Coronary artery (tissue), 2 donors: ENCODE data around the gene NEMF.
"Not testable (repeated sequence)": the region's sequence is repeated elsewhere in the genome, so short reads cannot be mapped to it uniquely, and the experiment has no call there.

Experiments
- DNase-seq: peaks from one replicate; pipeline ENCODE4 v3.0.0-alpha.2; 2017; ENCODE audit warnings: low spot score
- H3K27ac ChIP-seq, 2 donors: fragments of 200-600 bp; sonication (generic); one replicate each; pipeline ENCODE4 v1.5.1; 2016 to 2019
- H3K4me3 ChIP-seq: fragments of 200-600 bp; sonication (generic); 2 replicates; pipeline ENCODE4 v1.5.1; 2016; ENCODE audit warnings: mild to moderate bottlenecking, moderate library complexity
- TF ChIP-seq, protein P1 (sequence below): fragments of 200-600 bp; sonication (generic); IDR thresholded peaks from one replicate; pipeline ENCODE4 v1.5.1; 2019; ENCODE audit warnings: antibody characterized with exemption

NEMF gene

DNA sequence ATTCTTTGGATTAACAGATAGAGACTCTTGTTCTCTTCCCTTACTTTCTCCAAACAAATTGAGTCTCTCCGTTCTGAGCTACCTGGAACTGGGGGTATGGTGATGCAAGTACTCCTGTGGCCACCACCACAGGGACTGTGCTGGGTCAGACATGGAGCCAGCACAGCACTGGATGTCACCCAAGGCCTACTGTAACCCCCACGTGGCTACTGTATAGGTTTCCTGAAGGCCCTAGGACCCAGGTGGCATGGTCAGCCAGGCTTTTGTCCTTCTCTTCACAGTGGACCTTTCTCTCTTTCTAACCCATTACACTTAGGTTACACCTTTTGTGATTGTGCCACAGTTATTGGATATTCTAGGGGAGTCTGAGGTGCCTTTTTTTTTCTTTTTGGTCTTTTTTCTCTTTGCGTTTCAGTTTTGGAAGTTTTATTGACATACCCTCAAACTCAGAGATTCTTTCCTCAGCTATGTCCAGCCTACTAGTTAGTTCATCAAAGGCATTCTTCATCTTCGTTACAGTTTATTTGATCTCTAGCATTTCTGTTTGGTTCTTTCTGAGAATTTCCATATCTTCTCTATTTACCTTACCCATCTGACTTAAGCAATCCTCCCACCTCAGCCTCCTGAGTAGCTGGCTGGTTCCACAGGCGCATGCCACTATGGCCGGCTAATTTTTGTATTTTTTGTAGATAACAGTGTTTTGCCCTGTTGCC lies 90.6 kb downstream of the NEMF start:
- H3K4me3 ChIP-seq, result no peak overlapping the region
- TF ChIP-seq, protein P1, sequence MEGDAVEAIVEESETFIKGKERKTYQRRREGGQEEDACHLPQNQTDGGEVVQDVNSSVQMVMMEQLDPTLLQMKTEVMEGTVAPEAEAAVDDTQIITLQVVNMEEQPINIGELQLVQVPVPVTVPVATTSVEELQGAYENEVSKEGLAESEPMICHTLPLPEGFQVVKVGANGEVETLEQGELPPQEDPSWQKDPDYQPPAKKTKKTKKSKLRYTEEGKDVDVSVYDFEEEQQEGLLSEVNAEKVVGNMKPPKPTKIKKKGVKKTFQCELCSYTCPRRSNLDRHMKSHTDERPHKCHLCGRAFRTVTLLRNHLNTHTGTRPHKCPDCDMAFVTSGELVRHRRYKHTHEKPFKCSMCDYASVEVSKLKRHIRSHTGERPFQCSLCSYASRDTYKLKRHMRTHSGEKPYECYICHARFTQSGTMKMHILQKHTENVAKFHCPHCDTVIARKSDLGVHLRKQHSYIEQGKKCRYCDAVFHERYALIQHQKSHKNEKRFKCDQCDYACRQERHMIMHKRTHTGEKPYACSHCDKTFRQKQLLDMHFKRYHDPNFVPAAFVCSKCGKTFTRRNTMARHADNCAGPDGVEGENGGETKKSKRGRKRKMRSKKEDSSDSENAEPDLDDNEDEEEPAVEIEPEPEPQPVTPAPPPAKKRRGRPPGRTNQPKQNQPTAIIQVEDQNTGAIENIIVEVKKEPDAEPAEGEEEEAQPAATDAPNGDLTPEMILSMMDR, result no peak
- no peak for DNase-seq
- H3K27ac ChIP-seq, result no peak overlapping the region

- TF ChIP-seq, protein P1, result no peak
- Histone ChIP-seq H3K27ac (no peak overlapping the region), H3K4me3 (no peak overlapping the region)
- DNase-seq, result no peak
Observed at GRCh38 chr14:49755378-49755777, 97.2 kb downstream of the NEMF start.

- TF ChIP-seq, protein P1, result no peak
- no peak for DNase-seq
- Histone ChIP-seq H3K27ac (no peak overlapping the region), H3K4me3 (no peak overlapping the region)
Observed at GRCh38 chr14:49754570-49755097, 98.0 kb downstream of the NEMF start.

GRCh38 chr14:49746476-49746875 lies 106.1 kb downstream of the NEMF start:
- DNase-seq, H3K27ac ChIP-seq, H3K4me3 ChIP-seq: not testable (repeated sequence)

- Histone ChIP-seq H3K4me3 (no peak overlapping the region), H3K27ac (no peak overlapping the region)
- DNase-seq, result no peak
- TF ChIP-seq, protein P1, result no peak
Observed at GRCh38 chr14:49745191-49745590, 107.4 kb downstream of the NEMF start.

GRCh38 chr14:49735669-49736068 lies 116.9 kb downstream of the NEMF start:
- not testable (repeated sequence) for H3K4me3 ChIP-seq, DNase-seq, H3K27ac ChIP-seq

GRCh38 chr14:49733836-49734235 lies 118.8 kb downstream of the NEMF start:
- DNase-seq, result no peak
- Histone ChIP-seq H3K4me3 (no peak overlapping the region), H3K27ac (no peak overlapping the region)
- TF ChIP-seq, protein P1, result no peak

- TF ChIP-seq, protein P1, result no peak
- Histone ChIP-seq H3K27ac (no peak overlapping the region), H3K4me3 (no peak overlapping the region)
- DNase-seq, result no peak
Observed at GRCh38 chr14:49732896-49733295, 119.7 kb downstream of the NEMF start.
